Astrocyte (in vitro differentiated cells and primary cell): ENCODE results near the gene TSPEAR. TPM values are rescaled to one million over a fixed set of nuclear protein-coding genes. Genes with fewer than 3 reads are reported as not detected.

Experiments
- DNase-seq: peaks from one replicate; pipeline ENCODE4 v3.0.0-alpha.2; 2010; ENCODE audit warnings: low read depth
- FAIRE-seq: peaks from 2 replicates; lab custom pipeline; 2011; peaks lifted over from hg19 to GRCh38; lab: Jason Lieb, UNC
- H2AFZ ChIP-seq: 2 replicates; pipeline ENCODE4 v1.6.0; 2012; ENCODE audit warnings: low read depth, low read length, inconsistent platforms
- H3K27ac ChIP-seq: 2 replicates; pipeline ENCODE4 v1.5.1; 2011; ENCODE audit warnings: low read depth, low read length, inconsistent platforms
- H3K27me3 ChIP-seq: 2 replicates; pipeline ENCODE4 v1.6.0; 2011; ENCODE audit warnings: low read length, inconsistent platforms; ENCODE audit not compliant: insufficient read depth
- H3K36me3 ChIP-seq: 2 replicates; pipeline ENCODE4 v1.5.1; 2011; ENCODE audit warnings: low read length, inconsistent platforms; ENCODE audit not compliant: insufficient read depth
- H3K4me1 ChIP-seq: 2 replicates; pipeline ENCODE4 v1.5.1; 2011; ENCODE audit warnings: low read length, inconsistent platforms; ENCODE audit not compliant: insufficient read depth
- H3K4me2 ChIP-seq: 2 replicates; pipeline ENCODE4 v1.6.0; 2012; ENCODE audit warnings: low read length, inconsistent platforms
- H3K4me3 ChIP-seq: 2 replicates; pipeline ENCODE4 v1.5.1; 2011; ENCODE audit warnings: low read depth, mild to moderate bottlenecking, low read length, inconsistent platforms; ENCODE audit not compliant: insufficient read depth
- H3K79me2 ChIP-seq: 2 replicates; pipeline ENCODE4 v1.6.0; 2012; ENCODE audit warnings: mild to moderate bottlenecking, low read length, inconsistent platforms; ENCODE audit not compliant: insufficient read depth
- H3K9ac ChIP-seq: 2 replicates; pipeline ENCODE4 v1.6.0; 2012; ENCODE audit warnings: mild to moderate bottlenecking, low read length, inconsistent platforms
- H3K9me3 ChIP-seq: 2 replicates; pipeline ENCODE4 v1.5.1; 2012; ENCODE audit warnings: low read depth, mild to moderate bottlenecking, low read length, inconsistent platforms; ENCODE audit not compliant: insufficient read depth
- H4K20me1 ChIP-seq: 2 replicates; pipeline ENCODE4 v1.6.0; 2012; ENCODE audit warnings: low read length, inconsistent platforms; ENCODE audit not compliant: insufficient read depth
- H3K27ac Mint-ChIP-seq: one replicate; pipeline ENCODE4 v1.8.0; 2021; ENCODE audit warnings: mild to moderate bottlenecking, mixed read lengths; ENCODE audit not compliant: unreplicated experiment
- H3K27me3 Mint-ChIP-seq: one replicate; pipeline ENCODE4 v1.8.0; 2021; ENCODE audit warnings: low read depth, mixed read lengths; ENCODE audit not compliant: unreplicated experiment
- H3K36me3 Mint-ChIP-seq: one replicate; pipeline ENCODE4 v1.8.0; 2021; ENCODE audit warnings: low read depth, mixed read lengths; ENCODE audit not compliant: unreplicated experiment
- H3K4me1 Mint-ChIP-seq: one replicate; pipeline ENCODE4 v1.8.0; 2021; ENCODE audit warnings: low read depth, mixed read lengths; ENCODE audit not compliant: unreplicated experiment
- H3K4me3 Mint-ChIP-seq: one replicate; pipeline ENCODE4 v1.8.0; 2021; ENCODE audit warnings: mild to moderate bottlenecking, moderate library complexity, mixed read lengths; ENCODE audit not compliant: unreplicated experiment
- H3K9me3 Mint-ChIP-seq: one replicate; pipeline ENCODE4 v1.8.0; 2021; ENCODE audit warnings: mild to moderate bottlenecking, mixed read lengths; ENCODE audit not compliant: unreplicated experiment
- EZH2 ChIP-seq: IDR thresholded peaks from 2 replicates; pipeline ENCODE4 v1.6.1; 2012; ENCODE audit warnings: mild to moderate bottlenecking, low read length, inconsistent platforms; ENCODE audit not compliant: insufficient read depth
- total RNA-seq: library from RNA; stranded (reverse); gene quantifications from 2 replicates; pipeline ENCODE4 v1.2.1, GENCODE V29; 2021
- TF ChIP-seq, protein P1 (sequence below): IDR thresholded peaks from 2 replicates; pipeline ENCODE4 v1.5.1; 2011; ENCODE audit warnings: low read depth, mild to moderate bottlenecking, inconsistent platforms, low read length, moderate library complexity; ENCODE audit not compliant: insufficient read depth

The TSPEAR gene
- total RNA-seq, 1 donor from 2014 or later: not detected

- no peaks in the 10 kb centered on the region for H3K4me1 ChIP-seq
- DNase-seq (no peak), FAIRE-seq (no peak)
- Mint-ChIP-seq H3K9me3 (no peaks in the 10 kb centered on the region), H3K4me3 (no peak overlapping the region), H3K4me1 (no peaks in the 10 kb centered on the region), H3K27me3 (peaks cover 3% of the 10 kb centered on the region), H3K27ac (no peak overlapping the region), H3K36me3 (no peaks in the 10 kb centered on the region)
- no peak overlapping the region for H3K9ac ChIP-seq
- H3K36me3 ChIP-seq: no peaks in the 10 kb centered on the region
- H3K9me3 ChIP-seq: no peaks in the 10 kb centered on the region
- H3K4me2 ChIP-seq: no peak overlapping the region
- TF ChIP-seq, protein P1, sequence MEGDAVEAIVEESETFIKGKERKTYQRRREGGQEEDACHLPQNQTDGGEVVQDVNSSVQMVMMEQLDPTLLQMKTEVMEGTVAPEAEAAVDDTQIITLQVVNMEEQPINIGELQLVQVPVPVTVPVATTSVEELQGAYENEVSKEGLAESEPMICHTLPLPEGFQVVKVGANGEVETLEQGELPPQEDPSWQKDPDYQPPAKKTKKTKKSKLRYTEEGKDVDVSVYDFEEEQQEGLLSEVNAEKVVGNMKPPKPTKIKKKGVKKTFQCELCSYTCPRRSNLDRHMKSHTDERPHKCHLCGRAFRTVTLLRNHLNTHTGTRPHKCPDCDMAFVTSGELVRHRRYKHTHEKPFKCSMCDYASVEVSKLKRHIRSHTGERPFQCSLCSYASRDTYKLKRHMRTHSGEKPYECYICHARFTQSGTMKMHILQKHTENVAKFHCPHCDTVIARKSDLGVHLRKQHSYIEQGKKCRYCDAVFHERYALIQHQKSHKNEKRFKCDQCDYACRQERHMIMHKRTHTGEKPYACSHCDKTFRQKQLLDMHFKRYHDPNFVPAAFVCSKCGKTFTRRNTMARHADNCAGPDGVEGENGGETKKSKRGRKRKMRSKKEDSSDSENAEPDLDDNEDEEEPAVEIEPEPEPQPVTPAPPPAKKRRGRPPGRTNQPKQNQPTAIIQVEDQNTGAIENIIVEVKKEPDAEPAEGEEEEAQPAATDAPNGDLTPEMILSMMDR: no peak
- TF ChIP-seq EZH2: no peak
- H3K27me3 ChIP-seq: no peaks in the 10 kb centered on the region
- H3K4me3 ChIP-seq: no peak overlapping the region
- no peak overlapping the region for H3K27ac ChIP-seq
- no peak overlapping the region for H2AFZ ChIP-seq
- H4K20me1 ChIP-seq: no peaks in the 10 kb centered on the region
- H3K79me2 ChIP-seq: no peaks in the 10 kb centered on the region
Observed at GRCh38 chr21:44477712-44478111, 233.7 kb downstream of the TSPEAR start.

DNA sequence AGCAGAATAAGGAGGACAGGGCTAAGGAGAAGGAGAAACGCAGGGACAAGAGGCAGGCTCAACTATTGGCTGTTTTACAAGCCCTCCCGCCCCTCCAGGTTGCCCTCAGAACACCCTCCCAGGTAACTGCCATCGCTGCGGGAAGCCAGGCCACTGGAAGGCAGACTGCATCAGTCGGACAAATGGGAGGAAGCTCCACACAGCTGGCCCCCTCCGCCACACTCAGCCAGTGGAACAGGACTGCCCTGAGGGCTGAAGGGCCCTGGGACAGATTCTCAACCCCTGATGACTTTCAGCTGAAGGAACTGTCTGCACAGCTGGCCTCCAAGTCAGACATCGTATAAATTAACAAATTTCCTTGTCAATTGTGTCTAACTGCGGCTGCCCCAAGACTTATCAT, 234.2 kb downstream of the TSPEAR start:
- Histone ChIP-seq H2AFZ (no peak overlapping the region), H3K27ac (no peak overlapping the region), H3K9me3 (no peaks in the 10 kb centered on the region), H3K27me3 (no peaks in the 10 kb centered on the region), H3K79me2 (no peaks in the 10 kb centered on the region), H3K4me1 (no peaks in the 10 kb centered on the region), H3K4me2 (no peak overlapping the region), H3K36me3 (no peaks in the 10 kb centered on the region), H3K4me3 (no peak overlapping the region), H4K20me1 (no peaks in the 10 kb centered on the region), H3K9ac (no peak overlapping the region)
- Mint-ChIP-seq H3K27me3 (peaks cover 3% of the 10 kb centered on the region), H3K27ac (no peak overlapping the region), H3K9me3 (no peaks in the 10 kb centered on the region), H3K36me3 (no peaks in the 10 kb centered on the region), H3K4me3 (no peak overlapping the region), H3K4me1 (no peaks in the 10 kb centered on the region)
- no peak for DNase-seq
- no peak for FAIRE-seq
- TF ChIP-seq EZH2: no peak
- TF ChIP-seq, protein P1: no peak

GRCh38 chr21:44475266-44475845, 236.0 kb downstream of the TSPEAR start:
- Histone ChIP-seq H3K27ac (no peak overlapping the region), H3K4me3 (no peak overlapping the region), H3K79me2 (no peaks in the 10 kb centered on the region), H4K20me1 (no peaks in the 10 kb centered on the region), H3K9me3 (no peaks in the 10 kb centered on the region), H3K4me2 (no peak overlapping the region), H3K27me3 (no peaks in the 10 kb centered on the region), H3K9ac (no peak overlapping the region), H3K4me1 (no peaks in the 10 kb centered on the region), H3K36me3 (no peaks in the 10 kb centered on the region), H2AFZ (no peak overlapping the region)
- TF ChIP-seq, protein P1: no peak
- no peak for TF ChIP-seq EZH2
- no peaks in the 10 kb centered on the region for H3K4me1 Mint-ChIP-seq
- H3K36me3 Mint-ChIP-seq: no peaks in the 10 kb centered on the region
- no peak for DNase-seq
- no peak overlapping the region for H3K27ac Mint-ChIP-seq
- peaks cover 3% of the 10 kb centered on the region for H3K27me3 Mint-ChIP-seq
- H3K9me3 Mint-ChIP-seq: no peaks in the 10 kb centered on the region
- FAIRE-seq: no peak
- H3K4me3 Mint-ChIP-seq: no peak overlapping the region
